ENCODE measurements around the gene SMAD6.

DNA sequence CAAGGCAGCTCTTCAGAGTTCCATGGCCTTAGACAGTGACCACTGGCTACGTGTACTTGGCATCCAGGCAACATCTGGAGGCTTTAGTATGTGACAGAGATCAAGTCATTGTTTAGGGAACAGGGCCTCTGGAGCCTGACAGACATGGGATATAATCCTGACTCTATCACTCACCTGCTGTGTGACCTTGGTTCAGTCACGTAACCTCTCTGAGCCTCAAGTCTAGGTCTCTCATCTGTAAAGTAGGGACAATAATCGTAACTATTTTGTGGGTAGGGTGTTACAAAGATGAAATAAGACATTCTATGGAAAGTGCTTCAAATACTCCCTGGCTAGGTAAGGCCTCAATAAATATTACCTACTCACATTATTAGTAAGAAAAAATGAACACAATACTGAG lies 114.2 kb downstream of the SMAD6 start:
- TF ChIP-seq EZH2 (IDR thresholded peaks at IDR 0.05; ENCODE audit: insufficient read depth, poor library complexity, severe bottlenecking) (no peak), EZH2phosphoT487 (IDR thresholded peaks at IDR 0.05; ENCODE audit: insufficient read depth, low read depth) (no peak)
